Upper lobe of left lung (tissue), 4 donors: ENCODE measurements around the gene FOXD1.

ENCODE experiments used
- EP300 ChIP-seq, 4 donors: sonication (generic); formaldehyde crosslinking; IDR thresholded peaks; one replicate each; pipeline ENCODE4 v1.5.1; 2017; ENCODE audit warnings: antibody characterized with exemption in 4 of 4, control low read depth in 2 of 4
- POLR2A ChIP-seq, 4 donors: fragments of 450-650 bp; IDR thresholded peaks; one replicate each; pipeline ENCODE4 v1.5.1; 2016 to 2017; ENCODE audit warnings: antibody characterized with exemption in 4 of 4, mild to moderate bottlenecking in 2 of 4
- POLR2AphosphoS5 ChIP-seq, 2 donors: sonication (generic); formaldehyde crosslinking; IDR thresholded peaks; one replicate each; pipeline ENCODE4 v1.5.1; 2017; ENCODE audit warnings: antibody characterized with exemption in 2 of 2
- TF ChIP-seq, protein P1 (sequence below), 6 experiments: fragments of 450-650 bp in 4 of 6; fragments of 200-600 bp in 2 of 6; sonication (generic) in 2 of 6; IDR thresholded peaks; one replicate each; pipeline ENCODE4 v1.5.1; 2016 to 2019; ENCODE audit warnings: antibody characterized with exemption in 6 of 6

GRCh38 chr5:73495772-73496335 is 47.3 kb upstream of the FOXD1 start:
- TF ChIP-seq, protein P1, sequence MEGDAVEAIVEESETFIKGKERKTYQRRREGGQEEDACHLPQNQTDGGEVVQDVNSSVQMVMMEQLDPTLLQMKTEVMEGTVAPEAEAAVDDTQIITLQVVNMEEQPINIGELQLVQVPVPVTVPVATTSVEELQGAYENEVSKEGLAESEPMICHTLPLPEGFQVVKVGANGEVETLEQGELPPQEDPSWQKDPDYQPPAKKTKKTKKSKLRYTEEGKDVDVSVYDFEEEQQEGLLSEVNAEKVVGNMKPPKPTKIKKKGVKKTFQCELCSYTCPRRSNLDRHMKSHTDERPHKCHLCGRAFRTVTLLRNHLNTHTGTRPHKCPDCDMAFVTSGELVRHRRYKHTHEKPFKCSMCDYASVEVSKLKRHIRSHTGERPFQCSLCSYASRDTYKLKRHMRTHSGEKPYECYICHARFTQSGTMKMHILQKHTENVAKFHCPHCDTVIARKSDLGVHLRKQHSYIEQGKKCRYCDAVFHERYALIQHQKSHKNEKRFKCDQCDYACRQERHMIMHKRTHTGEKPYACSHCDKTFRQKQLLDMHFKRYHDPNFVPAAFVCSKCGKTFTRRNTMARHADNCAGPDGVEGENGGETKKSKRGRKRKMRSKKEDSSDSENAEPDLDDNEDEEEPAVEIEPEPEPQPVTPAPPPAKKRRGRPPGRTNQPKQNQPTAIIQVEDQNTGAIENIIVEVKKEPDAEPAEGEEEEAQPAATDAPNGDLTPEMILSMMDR (IDR thresholded peaks at IDR 0.05): no peak
- TF ChIP-seq POLR2AphosphoS5 (IDR thresholded peaks at IDR 0.05): no peak
- TF ChIP-seq POLR2A (IDR thresholded peaks at IDR 0.05): no peak
- TF ChIP-seq EP300 (IDR thresholded peaks at IDR 0.05): no peak
